ENCODE measurements around the gene PCED1B.
"Not testable (repeated sequence)": the region's sequence is repeated elsewhere in the genome, so short reads cannot be mapped to it uniquely, and the experiment has no call there.

PCED1B gene

GRCh38 chr12:47091009-47091408 is 11.6 kb downstream of the PCED1B start:
- DNase-seq = no peak

- DNase-seq = no peak
Observed at GRCh38 chr12:47094804-47095203, 15.4 kb downstream of the PCED1B start.

- DNase-seq = no peak
Observed at GRCh38 chr12:47095446-47096236, 16.2 kb downstream of the PCED1B start.

- DNase-seq = no peak
Observed at GRCh38 chr12:47097276-47097896, 18.0 kb downstream of the PCED1B start.

GRCh38 chr12:47098099-47098498 is 18.7 kb downstream of the PCED1B start:
- DNase-seq = no peak

GRCh38 chr12:47099610-47100009 is 20.2 kb downstream of the PCED1B start:
- no peak for DNase-seq

- DNase-seq = no peak
Observed at GRCh38 chr12:47100160-47100559, 20.7 kb downstream of the PCED1B start.

- DNase-seq = no peak
Observed at GRCh38 chr12:47102406-47102805, 23.0 kb downstream of the PCED1B start.

GRCh38 chr12:47102845-47103651 is 23.6 kb downstream of the PCED1B start:
- no peak for DNase-seq

GRCh38 chr12:47105914-47106674 is 26.7 kb downstream of the PCED1B start:
- no peak for DNase-seq

- no peak for DNase-seq
Observed at GRCh38 chr12:47107446-47107845, 28.0 kb downstream of the PCED1B start.

GRCh38 chr12:47107926-47108325 is 28.5 kb downstream of the PCED1B start:
- DNase-seq = no peak

GRCh38 chr12:47110011-47110541 is 30.7 kb downstream of the PCED1B start:
- DNase-seq = no peak

GRCh38 chr12:47110718-47111391 is 31.4 kb downstream of the PCED1B start:
- DNase-seq = no peak

- DNase-seq = no peak
Observed at GRCh38 chr12:47111392-47111778, 32.0 kb downstream of the PCED1B start.

GRCh38 chr12:47111854-47112253 is 32.4 kb downstream of the PCED1B start:
- no peak for DNase-seq

GRCh38 chr12:47112679-47113078 is 33.3 kb downstream of the PCED1B start:
- DNase-seq = no peak

GRCh38 chr12:47114481-47114892 is 35.1 kb downstream of the PCED1B start:
- no peak for DNase-seq

- DNase-seq = not testable (repeated sequence)
Observed at GRCh38 chr12:47117305-47117704, 37.9 kb downstream of the PCED1B start.

- no peak for DNase-seq
Observed at GRCh38 chr12:47120736-47121135, 41.3 kb downstream of the PCED1B start.

- no peak for DNase-seq
Observed at GRCh38 chr12:47121146-47121545, 41.7 kb downstream of the PCED1B start.

GRCh38 chr12:47122602-47123001 is 43.2 kb downstream of the PCED1B start:
- no peak for DNase-seq

All from GOT3 (cell line).